NCI-H526 treated with DMSO at 0.1 percent for 48 hours (cell line): Measurements from ENCODE around the gene IKZF1.

Source experiments
- DNase-seq: peaks from one replicate; lab custom pipeline; 2025; lab: John Stamatoyannopoulos, UW

The IKZF1 gene

DNA sequence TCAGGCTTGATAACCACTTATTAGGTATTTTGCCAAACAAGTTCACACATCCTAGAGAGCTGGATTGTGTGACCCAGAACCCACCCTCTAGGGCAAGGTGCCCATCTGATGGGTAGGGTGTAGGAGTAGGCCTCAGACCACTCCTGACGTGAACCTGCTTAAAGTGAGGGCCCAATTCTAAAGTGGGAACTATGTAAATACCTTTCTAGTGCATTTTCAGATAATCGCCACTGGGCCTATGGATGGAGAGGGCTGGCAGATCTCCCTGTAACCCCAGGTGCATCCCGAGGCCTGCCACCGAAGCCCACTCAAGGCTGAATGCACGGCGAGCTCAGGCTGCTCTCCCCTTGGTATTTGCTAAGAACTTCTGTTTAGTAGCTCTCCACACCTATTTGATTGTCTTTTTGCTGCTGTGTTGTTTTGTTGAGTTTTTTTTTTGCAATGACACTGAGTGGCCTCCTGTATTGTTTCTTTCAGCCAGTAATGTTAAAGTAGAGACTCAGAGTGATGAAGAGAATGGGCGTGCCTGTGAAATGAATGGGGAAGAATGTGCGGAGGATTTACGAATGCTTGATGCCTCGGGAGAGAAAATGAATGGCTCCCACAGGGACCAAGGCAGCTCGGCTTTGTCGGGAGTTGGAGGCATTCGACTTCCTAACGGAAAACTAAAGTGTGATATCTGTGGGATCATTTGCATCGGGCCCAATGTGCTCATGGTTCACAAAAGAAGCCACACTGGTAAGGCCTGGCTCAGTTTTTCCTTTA, 71.7 kb downstream of the IKZF1 start:
- no peak for DNase-seq

DNA sequence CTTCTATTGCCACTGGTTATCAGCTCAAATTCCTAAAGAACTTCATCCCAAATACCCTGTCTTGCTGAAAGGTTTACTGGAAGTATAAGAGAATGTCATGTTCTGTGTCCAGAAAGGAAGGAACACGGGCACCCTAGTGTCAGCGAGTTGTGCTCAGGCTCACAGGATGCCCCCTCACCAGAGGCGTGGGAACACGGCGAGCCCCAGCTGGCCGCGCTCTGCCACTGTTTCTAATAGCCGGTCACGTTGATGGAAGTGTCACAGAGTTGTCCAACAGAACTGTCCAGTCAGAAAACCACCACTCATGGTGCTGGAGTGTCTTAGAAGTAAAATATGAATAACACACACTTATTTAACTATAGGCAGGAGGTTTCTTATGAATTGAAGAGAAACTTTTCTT, 72.8 kb downstream of the IKZF1 start:
- no peak for DNase-seq

DNA sequence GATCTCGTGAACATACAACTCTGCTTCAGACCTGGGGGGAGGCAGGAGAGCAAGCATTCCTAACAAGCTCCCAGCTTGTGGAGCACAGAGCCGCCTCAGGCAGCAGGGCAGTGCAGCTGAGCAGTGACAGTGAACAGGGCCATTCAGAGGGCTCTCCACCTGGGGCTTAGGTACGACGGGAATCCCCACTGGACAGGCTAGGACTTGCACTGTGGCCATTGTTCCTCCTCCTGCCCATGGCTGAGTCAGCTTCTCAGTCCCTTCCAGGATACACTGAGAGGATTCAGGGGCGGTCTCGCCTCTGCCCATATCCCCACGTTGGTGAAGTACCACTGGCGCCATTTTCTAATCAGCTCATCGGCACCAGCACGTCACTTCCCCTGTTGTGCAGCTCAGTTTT, 74.6 kb downstream of the IKZF1 start:
- no peak for DNase-seq

DNA sequence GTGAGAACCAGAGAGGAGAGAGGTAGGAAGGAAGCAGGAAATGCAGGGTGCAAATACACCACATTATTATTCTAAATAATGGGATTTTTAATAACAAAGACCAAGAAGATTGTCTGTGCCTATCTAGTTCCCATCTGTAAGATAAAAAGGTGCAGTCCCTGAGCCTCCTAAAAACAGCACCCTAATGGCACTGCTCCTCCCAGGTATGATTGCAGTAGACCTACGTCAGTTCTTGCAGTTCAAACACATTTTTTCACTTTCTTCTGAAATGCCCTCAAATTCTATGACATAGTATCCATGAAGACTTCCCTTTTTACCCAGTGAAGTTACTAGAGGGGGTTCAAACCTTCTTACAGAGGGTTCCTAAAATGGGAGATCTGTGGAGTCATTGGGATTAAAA, 75.0 kb downstream of the IKZF1 start:
- no peak for DNase-seq

DNA sequence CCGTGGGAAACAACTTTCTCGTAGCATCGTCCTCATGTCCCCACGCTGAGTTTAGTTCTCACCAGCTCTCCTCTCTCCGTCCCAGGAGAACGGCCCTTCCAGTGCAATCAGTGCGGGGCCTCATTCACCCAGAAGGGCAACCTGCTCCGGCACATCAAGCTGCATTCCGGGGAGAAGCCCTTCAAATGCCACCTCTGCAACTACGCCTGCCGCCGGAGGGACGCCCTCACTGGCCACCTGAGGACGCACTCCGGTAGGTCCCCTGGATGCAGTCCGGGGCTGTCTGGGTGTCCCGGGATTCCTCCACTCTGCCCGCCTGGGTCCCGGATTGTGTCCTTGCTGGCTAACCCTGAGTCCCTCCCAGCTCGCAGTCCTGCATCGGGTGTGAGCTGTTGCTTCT, 77.9 kb downstream of the IKZF1 start:
- DNase-seq, result no peak

DNA sequence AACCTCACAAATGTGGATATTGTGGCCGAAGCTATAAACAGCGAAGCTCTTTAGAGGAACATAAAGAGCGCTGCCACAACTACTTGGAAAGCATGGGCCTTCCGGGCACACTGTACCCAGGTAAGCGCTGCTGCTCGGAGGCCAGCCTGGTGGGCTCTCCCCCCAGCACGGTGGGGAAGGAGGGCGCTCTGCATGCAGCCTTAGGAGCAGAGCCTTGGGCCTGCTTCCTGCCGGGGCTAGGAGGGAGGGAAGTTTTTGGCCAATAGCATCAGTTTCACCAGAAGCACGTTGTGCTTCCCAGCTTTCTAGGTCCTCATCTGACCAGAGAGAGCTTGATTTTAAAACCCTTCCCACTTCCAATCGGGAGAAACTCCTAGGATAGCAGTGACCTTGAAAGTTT, 82.8 kb downstream of the IKZF1 start:
- DNase-seq, result no peak

DNA sequence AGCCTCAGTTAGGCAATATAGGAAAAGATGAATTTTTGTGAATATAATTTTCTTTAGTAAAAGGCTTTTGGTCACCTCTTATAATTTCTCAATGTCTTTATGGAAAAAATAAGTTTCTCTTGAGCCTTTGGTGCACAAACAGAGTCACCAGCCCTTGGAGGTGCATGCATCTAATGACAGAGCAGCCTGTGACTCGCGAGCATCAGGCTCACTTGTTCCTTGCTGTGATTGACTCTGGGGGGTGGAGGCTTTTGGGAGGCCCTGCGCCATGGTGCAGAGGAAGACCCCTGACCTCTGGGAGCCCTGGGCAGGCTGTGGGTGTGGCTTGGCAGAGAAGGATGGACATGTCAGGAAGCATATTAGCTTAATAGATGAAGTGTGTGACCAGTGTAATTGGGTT, 85.4 kb downstream of the IKZF1 start:
- DNase-seq, result no peak

DNA sequence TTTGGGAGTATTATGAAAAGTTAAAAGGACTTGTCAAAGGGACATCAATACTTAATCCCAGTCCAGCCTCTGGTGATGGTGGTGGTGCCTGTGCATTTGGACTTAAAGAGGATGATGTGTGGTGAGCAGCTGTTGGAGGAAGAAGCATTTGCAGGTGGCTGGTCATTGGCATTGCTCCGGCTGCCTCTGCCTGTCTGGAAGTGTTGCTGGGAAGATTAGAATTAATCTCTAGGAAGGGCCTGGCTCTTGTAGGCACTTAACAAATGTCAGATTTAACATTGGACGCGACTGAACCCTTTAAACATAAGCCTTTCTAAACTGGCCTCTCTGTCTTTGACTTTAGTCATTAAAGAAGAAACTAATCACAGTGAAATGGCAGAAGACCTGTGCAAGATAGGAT, 86.9 kb downstream of the IKZF1 start:
- no peak for DNase-seq

DNA sequence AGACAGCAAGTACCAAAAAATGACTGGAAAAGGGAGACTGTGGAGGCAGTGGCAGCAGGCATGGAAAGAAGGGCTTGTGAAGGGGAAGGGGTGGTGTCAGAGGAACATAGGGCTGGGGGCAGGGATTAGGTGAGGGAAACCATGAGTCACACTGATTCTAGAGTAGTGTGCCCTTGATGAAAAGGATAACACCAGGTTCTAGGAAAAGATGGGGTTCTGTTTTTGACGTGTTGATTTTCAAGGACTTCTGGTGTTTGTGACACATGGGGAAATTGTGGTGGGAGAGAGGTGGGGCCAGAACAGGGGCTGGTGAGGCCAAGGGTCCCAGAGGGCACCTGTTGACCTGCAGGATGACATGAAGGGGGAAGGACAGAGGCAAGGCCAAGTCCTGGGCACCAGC, 88.6 kb downstream of the IKZF1 start:
- DNase-seq, result no peak

DNA sequence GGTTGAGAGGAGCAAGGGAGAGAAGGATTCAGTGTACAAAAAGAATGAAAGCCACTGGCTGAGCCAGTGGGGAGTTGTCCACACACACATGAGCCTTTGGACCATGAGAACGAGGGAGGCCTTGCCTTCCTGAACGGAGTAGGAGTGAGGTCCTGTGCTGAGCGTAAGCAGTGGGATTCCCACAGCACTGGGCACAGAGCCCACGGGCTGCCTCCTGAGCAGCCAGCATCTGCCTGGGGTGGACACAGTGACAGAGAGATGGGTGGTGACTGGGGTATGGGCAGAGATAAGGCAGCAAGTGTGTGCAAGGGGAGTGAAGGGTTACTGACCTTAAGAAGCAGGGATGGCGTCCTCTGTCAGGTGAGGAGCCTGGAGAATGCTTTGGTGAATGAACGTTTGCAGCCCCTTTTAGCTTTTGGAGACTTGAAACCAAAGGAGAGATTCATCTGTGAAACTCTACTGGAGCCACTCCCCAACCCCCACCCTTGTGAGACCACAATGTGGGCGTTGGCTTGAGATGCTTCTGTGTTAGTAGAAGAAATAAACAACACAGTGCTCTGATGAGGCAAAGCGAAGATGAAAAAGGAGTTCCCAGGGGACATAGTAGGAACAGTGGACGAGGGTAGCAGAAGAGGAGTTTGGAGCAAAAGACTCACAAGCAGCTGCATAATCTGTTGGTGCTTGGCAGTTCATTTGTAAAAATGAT, 89.2 kb downstream of the IKZF1 start:
- no peak for DNase-seq

DNA sequence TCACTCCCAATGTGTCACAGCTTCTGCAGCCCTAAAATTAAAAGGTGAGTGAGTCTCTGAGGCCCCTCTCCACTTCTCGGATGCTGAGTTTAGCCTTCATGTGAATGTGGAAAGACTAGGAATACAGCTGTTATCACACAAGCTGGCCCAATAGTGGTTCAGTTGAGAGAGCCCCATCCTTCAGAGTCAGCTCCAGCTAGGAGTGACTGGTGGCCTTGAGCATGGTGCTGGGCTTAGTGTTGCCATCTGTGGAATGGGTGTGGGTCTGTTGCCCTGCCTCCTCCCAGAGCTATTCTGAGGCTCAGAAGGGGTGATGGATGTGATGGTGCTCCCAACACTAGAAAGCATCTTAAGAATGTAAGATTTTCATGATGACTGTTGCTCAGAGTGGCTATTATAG, 89.8 kb downstream of the IKZF1 start:
- DNase-seq, result no peak

DNA sequence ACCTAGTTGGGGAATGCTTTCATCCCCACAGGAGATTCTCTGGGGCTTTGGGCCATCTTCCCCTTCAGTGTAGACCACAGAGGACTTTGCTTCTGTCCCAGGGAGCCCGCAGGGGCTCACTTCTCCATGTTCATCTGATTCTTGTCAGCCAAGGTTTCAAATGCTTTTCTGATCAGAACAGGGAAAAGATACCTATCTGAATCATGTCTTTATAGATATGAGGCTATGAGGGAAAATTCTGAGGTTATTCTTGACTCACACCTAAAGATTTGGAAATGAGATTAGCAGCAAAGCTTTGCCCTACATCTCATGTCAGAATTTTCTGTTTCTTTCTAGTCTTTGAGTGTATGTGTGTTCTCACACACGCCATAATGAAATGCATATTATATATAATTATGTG, 92.3 kb downstream of the IKZF1 start:
- no peak for DNase-seq

DNA sequence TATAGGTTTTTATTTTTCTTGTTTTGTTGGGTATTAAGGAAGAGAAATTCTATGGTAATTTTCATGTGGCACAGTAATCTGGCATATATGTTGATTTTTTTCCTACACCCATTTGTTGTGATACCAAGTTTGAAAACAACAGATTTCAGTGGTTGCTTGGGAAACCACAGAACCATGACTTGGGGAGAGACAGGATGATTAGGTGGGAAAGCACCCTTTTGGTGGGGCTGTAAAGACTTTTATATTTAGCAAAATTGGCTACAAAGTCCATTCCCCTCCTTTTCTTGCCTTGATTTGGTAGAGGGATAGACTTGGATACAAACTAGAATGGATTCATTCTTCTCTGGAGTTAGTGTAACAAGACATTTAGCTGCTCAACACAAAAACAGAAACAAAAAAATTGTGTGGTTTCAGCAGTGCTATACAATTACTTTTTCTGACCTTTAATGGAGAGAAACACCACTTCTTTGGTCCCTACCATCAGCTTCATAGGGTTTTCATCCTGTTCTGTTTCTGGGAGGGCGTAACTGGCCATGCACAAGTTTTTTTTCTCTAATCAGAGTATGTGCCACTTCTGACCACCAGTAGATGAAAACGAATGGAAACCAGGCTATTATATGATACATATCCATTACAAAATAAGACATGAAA, 92.9 kb downstream of the IKZF1 start:
- DNase-seq, result no peak

DNA sequence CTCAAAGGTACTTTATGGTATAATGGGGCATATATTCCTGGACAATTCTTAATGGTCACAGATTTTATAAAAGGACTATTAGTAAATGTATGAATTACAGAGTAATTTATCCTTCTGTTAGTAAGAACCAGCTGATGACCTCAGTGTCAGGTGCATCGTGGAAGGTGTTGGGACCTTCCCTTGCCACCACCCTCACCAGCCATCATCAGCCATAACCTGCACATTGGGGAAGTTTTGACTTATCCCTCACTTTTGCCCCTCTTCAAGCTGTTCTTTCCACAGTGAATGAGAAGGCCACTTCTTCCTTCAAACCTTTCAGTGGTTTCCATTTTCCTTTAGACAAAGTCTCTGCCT, 93.4 kb downstream of the IKZF1 start:
- no peak for DNase-seq

DNA sequence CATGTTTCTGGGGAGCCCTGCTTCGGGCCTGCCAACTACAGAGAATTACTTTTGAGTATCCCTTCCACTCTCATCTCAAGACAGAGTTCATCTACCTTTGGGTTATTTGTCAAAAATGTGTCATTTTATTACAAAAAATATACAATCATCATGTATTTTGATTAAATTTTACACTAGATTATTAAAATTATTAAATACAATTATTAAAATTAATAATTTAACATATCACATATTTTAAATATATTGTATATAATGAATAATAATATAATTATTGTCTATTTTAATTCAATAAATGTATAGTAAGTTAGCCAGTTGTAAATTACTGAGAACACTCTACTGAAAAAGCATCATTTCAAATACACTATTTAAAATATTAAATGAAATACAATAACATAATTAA, 94.7 kb downstream of the IKZF1 start:
- DNase-seq, result no peak

DNA sequence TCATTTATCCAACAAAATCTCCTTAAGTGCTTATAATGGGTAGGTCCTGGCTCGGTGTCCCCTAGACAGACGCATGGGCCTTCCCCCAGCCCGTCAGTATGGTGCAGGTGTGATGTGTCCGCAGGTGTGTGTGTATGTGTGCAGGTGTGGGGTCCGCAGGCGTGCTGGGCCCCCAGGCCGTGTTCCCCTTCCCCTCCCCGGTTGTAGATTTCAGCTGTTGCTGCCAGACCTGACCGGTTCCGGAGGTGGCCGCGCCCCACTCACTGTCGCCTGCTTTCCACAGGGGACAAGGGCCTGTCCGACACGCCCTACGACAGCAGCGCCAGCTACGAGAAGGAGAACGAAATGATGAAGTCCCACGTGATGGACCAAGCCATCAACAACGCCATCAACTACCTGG, 95.1 kb downstream of the IKZF1 start:
- no peak for DNase-seq

DNA sequence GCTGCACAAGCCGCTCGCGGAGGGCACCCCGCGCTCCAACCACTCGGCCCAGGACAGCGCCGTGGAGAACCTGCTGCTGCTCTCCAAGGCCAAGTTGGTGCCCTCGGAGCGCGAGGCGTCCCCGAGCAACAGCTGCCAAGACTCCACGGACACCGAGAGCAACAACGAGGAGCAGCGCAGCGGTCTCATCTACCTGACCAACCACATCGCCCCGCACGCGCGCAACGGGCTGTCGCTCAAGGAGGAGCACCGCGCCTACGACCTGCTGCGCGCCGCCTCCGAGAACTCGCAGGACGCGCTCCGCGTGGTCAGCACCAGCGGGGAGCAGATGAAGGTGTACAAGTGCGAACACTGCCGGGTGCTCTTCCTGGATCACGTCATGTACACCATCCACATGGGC, 95.6 kb downstream of the IKZF1 start:
- DNase-seq, result no peak

DNA sequence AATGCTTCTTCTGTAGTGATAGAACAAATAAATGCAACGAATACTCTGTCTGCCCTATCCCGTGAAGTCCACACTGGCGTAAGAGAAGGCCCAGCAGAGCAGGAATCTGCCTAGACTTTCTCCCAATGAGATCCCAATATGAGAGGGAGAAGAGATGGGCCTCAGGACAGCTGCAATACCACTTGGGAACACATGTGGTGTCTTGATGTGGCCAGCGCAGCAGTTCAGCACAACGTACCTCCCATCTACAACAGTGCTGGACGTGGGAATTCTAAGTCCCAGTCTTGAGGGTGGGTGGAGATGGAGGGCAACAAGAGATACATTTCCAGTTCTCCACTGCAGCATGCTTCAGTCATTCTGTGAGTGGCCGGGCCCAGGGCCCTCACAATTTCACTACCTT, 99.9 kb downstream of the IKZF1 start:
- no peak for DNase-seq

DNA sequence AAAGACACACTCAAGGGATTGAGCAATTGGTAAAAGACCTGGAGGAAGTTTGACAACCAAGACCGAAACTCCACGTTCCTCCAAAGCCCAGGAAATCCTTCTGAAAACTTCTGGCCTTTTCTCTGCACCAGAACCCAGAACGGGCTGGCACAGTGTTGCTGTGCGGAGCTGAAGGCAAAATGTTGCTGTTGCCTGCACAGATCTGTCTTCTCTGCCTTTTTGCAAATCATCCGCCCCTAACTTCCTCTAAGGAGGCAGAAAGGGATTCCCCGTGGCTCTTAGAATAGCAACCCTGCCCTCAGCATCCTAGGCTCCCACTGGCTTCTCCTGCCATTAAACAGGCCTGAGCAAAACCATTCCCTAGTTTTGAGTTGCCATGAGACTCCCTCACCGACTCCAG, 100.7 kb downstream of the IKZF1 start:
- DNase-seq, result no peak

DNA sequence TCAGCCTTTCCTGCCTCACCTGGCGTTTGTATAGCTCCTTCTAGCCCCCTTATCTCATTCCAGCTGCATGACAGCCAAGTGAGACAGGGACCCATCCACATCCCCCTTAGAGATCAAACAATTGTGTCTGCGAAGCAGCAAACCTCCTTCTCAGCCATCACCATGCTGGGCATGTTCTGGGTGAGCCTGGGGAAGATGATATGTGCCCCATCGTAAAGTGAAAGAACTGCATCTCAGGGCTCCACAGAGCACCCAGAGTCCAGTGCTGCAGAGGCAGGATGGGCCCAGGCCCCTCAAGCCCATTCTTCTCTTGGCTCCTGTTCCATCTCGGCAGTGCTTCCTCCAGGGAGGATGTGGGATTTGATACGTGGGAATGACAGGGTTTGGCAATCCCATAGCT, 102.4 kb downstream of the IKZF1 start:
- no peak for DNase-seq

DNA sequence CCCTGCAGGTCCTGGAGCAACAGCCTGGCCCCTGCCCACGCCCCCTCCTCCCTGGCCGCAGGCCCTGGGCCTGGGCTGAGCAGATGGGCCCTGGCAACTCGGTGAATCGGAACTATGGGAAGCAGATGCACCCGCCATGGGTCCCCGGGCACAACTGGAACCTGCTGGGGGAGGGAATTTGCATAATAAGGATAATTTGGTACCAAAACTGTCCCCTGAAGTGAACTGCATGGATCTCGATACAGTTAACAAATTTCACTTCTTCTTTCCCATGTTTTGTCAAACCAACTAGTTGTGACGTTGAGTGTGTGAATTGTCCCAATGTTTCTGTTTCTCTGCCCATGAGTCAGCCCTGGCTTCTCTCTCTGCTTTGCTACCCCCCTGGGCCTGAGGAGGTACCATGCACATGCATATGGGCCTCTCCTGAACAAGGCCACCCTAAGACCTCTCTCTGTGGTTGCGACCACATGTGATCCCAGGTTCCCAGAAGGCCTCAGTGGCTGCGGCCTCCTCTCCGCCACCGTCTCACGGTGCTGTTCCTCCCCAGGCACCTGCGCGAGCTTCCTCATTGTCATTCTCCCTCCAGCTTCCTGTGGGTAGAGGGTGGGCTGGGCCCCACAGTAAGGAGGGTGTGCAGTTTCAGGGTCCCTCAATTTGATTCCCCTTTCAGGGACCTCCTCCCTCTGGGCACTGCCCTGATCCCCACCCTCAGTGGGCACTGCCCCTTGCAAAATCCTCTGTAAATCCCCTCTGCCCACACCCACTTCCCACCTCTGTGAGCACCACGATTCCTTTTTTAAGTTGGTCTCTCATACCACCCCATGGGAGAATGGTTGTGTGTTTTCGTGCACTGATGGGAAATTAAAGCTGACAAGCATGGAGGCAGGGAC, 105.6 kb downstream of the IKZF1 start:
- no peak for DNase-seq

DNA sequence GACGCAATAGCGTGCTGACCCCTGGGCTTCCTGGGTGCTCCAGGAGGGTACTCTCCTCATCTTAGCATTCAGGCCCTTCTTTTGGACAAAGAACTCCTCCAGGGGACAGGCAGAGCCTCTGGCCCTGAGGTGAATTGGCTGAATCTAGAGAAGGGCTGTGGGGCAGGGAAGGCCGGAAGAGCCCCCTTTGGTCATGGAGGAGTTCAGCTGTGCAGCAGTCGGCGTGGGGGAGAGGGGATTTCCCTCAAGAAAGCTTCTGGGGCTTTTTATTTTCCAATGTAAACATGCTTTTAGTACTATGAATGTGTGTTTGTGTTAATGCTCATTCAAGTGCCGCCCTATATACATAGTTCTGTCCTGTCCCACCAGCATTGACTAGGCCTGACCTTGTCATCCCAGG, 106.8 kb downstream of the IKZF1 start:
- no peak for DNase-seq

DNA sequence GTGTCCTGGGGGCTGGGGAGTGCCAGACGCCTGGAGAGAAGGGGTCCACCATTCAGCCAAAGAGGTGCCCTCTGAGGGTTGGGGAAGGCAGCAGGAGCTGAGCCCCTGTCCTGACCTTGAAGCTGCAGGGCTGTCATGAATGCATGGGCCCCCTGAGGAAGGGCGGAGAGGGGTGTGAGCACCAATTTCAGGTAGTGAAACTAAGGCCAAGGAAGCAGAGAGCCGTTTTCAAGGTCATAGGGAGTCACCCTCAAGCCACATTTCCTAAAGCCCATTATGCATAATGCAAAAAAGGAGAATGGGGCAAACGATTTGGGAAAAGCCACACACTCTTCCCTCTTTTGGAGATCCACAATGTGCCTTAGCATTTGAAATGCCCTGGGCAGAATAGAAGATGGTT, 108.5 kb downstream of the IKZF1 start:
- DNase-seq, result no peak
